ENCODE data around the gene SLC6A8.

SLC6A8 gene

DNA sequence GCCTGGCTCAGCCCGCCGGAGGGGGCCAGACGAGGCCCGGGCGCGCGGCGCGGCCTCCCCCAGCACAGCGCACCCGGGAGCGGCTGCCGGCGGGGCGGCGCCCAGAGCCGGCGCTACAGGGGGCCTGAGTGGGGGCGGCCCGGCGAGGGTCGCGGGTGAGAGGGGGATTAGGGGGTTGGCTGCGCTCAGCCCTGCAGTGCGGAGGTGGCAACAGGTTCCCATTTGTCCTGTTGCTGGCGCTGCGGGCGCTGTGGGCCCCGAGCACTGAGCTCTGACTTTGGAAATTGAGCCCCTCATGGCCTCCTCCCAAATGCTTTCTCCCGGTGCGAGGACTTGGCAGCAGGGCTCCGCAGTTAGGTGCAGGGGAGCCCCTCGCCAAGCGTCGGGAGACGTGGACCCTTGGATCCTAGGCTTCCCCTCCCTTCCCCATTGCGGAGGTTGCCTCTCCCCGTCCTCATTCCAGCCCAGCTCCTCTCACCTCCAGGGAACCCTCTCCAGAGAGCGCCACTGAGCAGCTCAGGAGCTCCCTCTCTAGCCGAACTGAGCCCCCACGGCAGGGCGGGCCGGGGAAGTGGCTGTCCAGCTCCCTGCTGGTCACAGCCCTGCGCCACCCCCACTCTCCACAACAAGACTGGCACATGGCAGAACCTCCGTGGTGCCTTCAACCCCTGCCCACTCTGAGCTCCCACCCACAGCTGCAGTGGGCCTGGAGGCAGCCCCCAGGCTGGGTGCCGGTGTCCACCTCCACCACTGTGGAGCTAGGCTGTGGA lies 43.2 kb upstream of the SLC6A8 start:
- in situ Hi-C loops (cut with HindIII; ENCODE audit: low sequenced_read_pairs), result no loop called here
- DNase-seq (ENCODE audit: low read depth, low spot score), result no peak
- TF ChIP-seq, protein P1, sequence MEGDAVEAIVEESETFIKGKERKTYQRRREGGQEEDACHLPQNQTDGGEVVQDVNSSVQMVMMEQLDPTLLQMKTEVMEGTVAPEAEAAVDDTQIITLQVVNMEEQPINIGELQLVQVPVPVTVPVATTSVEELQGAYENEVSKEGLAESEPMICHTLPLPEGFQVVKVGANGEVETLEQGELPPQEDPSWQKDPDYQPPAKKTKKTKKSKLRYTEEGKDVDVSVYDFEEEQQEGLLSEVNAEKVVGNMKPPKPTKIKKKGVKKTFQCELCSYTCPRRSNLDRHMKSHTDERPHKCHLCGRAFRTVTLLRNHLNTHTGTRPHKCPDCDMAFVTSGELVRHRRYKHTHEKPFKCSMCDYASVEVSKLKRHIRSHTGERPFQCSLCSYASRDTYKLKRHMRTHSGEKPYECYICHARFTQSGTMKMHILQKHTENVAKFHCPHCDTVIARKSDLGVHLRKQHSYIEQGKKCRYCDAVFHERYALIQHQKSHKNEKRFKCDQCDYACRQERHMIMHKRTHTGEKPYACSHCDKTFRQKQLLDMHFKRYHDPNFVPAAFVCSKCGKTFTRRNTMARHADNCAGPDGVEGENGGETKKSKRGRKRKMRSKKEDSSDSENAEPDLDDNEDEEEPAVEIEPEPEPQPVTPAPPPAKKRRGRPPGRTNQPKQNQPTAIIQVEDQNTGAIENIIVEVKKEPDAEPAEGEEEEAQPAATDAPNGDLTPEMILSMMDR (IDR thresholded peaks at IDR 0.05; ENCODE audit: low read depth, low read length), result no peak
- H3K4me3 ChIP-seq (ENCODE audit: low read depth, low read length), result no peak overlapping the region

DNA sequence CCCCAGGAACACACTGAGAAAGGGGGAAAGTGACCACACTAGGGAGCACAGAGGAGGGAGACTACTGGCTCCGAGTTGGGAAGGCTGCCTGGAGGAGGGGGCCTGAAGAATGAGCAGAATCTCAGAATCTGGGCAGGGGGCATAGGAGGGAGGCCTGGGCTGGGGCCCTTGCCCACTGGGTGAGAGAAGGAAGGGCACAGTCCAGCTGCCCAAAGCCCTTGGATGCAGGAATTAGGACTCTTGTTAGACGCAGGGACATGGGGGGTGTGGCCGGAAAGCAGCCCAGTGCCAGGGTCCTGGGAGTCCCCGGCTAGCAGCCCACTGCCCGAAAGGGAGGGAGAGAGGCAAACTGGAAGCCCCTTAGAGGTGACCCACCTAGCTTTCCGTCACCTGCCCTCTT lies 42.6 kb upstream of the SLC6A8 start:
- DNase-seq (ENCODE audit: low read depth, low spot score), result no peak
- in situ Hi-C loops (cut with HindIII; ENCODE audit: low sequenced_read_pairs), result no loop called here
- TF ChIP-seq, protein P1 (IDR thresholded peaks at IDR 0.05; ENCODE audit: low read depth, low read length), result no peak
- no peak overlapping the region for H3K4me3 ChIP-seq (ENCODE audit: low read depth, low read length)

DNA sequence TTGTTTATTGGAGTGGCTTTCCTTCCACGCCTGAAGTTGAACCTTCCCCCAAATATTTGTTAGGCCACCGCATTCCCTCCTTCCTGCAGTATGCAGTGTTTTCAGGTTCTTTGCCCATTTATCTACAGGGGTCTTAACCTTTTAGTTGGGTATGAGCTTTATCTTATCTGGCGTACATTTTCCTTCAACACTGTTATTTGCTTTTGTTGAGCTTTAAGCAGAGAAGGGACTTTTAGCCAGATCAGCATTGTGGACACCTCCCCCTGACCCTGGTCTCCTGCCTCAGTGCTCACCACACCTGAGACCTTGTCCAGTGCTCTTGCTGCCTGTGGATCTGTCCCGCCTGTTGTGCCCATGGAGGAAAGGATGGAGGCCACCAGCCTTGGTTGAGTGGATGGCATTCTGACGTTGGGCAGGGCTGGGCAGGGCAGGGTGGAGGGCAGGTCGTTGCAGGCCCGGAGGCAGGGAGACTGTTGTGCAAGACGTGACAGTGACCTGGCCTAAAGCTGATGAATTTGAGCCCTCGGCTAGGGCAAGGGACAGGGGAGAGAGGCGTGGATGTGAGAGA lies 41.7 kb upstream of the SLC6A8 start:
- TF ChIP-seq, protein P1 (IDR thresholded peaks at IDR 0.05; ENCODE audit: low read depth, low read length), result no peak
- H3K4me3 ChIP-seq (ENCODE audit: low read depth, low read length), result no peak overlapping the region
- DNase-seq (ENCODE audit: low read depth, low spot score), result no peak
- in situ Hi-C loops (cut with HindIII; ENCODE audit: low sequenced_read_pairs), result no loop called here

DNA sequence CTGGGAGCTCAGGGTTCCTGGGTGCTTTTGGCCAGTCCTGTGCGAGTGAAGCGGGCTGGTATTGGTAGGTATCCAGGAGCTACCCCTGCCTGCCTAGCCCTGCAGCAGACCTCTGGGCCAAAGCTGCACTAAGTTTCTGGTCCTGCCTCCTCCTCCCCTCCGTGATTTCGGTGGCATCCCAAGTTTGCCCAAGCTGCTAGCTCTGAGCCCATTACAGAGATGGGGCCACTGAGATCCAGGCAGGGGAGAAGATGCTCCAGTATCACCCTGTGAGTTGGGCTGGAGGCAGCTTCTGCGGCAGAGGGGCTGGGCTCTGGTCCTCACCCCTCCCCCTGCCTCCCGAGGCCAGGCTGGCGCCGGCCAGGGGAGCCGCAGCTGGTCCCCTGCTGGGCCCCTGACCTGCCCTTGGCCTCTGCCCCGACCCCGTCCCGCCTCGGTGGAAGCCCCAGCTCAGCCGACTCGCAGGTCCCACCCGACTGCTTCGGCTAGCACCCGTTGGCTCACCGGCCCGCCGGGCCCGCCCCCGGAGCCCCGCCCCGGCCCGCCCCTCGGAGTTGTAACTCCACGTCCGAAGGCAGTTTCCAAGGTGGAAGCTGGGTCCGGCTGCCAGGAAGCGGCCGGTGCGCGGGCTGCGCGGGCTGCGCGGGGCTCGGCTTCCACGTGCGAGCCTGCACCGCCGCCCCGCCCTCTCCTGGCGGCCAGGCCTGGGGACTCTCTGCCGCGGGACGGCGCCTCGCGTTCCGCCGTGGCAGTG lies 40.9 kb upstream of the SLC6A8 start, which contains the start of gene DUSP9:
Gene DUSP9 (plus strand): TSS at position 584 of the 754 bp plus-strand sequence. CDS start 751 bp downstream, outside the sequence.
- in situ Hi-C loops (cut with HindIII; ENCODE audit: low sequenced_read_pairs), result no loop called here
- DNase-seq (ENCODE audit: low read depth, low spot score), result no peak
- TF ChIP-seq, protein P1 (IDR thresholded peaks at IDR 0.05; ENCODE audit: low read depth, low read length), result no peak
- H3K4me3 ChIP-seq (ENCODE audit: low read depth, low read length), result no peak within 1 kb of the TSS

DNA sequence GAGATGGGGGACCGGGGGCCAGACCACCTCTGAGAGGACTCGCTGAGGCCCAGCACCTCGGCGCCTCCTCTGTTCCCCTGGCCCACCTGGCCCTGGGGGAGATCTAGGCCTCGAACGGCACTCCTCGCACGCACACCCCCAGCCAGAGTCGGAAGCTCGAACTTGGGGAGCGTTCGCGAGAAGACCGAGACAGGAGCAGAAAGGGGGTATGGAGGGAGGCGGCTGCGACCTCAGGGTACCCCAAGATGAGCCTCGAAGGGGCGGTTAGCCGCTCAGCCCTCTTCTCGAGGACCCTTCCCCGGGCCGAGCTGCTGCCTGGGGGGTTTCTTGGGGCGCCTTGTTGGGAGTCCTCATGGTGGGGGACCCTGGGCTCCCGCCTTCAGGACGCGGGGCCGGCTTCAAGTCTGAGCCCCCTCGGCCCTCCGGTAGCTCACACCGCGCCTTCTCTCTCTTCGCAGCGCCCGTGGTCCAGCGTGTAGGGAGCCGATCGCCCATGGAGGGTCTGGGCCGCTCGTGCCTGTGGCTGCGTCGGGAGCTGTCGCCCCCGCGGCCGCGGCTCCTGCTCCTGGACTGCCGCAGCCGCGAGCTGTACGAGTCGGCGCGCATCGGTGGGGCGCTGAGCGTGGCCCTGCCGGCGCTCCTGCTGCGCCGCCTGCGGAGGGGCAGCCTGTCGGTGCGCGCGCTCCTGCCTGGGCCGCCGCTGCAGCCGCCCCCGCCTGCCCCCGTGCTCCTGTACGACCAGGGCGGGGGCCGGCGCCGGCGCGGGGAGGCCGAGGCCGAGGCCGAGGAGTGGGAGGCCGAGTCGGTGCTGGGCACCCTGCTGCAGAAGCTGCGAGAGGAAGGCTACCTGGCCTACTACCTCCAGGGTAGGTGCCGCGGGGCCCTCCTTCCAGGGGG lies 40.0 kb upstream of the SLC6A8 start:
- in situ Hi-C loops (cut with HindIII; ENCODE audit: low sequenced_read_pairs), result no loop called here

More for the DNA sequence above, 40.0 kb upstream of the SLC6A8 start:
- TF ChIP-seq, protein P1 (IDR thresholded peaks at IDR 0.05; ENCODE audit: low read depth, low read length), result no peak
- no peak for DNase-seq (ENCODE audit: low read depth, low spot score)
- H3K4me3 ChIP-seq (ENCODE audit: low read depth, low read length), result no peak overlapping the region
